Fibroblast of skin of left biceps (primary cell): Measurements from ENCODE around the gene KCNE2.
A peak's percentile ranks its signal among the peaks of the same experiment; 100 is the strongest.
"Not testable (repeated sequence)": the region's sequence is repeated elsewhere in the genome, so short reads cannot be mapped to it uniquely, and the experiment has no call there.

Experiments
- DNase-seq, 2 experiments: peaks; one replicate each; pipeline ENCODE4 v3.0.0-alpha.2; 2013; ENCODE audit warnings: low read depth in 2 of 2

The KCNE2 gene

DNA sequence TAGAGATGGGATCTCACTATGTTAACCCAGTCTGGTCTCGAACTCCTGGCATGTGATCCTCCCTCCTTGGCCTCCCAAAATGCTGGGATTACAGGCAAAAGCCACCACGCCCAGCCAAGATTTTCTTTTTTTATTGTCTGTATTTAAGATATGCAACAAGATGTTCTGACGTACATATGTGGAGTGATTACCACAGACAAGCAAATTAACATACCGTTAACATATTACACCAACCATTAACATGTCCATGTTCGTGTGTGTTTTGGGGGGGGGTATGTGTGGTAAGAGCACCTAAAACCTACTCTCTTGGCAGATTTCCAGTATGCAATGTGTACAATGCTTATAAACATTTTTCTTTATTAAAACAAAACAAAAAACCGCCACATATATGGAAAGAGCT, 10.6 kb upstream of the KCNE2 start:
- DNase-seq, result no peak

DNA sequence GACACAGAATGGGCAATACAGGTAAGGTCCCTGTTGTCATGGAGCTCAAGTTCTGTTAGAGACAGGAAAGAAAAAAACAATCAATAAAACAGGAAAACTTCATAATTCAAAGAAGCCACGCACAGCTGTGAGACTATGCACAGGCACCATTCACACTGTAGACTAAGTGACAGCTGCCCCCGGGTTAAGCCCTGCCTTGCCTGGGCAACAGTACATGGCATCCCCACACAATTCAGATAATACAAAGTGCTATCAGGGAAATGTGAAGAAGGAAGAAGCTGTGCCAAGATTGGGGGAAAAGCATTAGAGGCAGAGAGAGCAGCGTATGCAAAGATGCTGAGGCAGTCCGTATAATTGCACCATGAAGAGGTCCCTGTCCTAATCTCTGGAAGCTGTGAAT, 9.0 kb upstream of the KCNE2 start:
- no peak for DNase-seq

DNA sequence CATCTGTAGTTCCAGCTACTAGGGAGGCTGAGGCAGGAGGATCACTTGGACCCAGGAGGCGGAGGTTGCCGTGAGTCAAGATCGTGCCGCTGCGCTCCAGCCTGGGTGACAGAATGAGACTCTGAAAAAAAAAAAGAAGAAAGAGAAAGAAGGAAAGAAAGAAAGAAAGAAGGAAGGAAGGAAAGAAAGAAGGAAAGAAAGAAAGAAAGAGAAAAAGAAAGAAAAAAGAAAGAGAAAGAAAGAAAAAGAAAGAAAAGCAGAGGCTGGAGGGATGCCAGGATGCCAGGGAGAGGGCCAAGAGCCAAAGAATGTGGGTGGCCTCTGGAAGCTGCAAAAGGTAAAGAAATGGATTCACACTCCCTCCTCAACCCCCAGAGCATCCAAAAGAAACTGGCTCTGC, 8.2 kb upstream of the KCNE2 start:
- no peak for DNase-seq

DNA sequence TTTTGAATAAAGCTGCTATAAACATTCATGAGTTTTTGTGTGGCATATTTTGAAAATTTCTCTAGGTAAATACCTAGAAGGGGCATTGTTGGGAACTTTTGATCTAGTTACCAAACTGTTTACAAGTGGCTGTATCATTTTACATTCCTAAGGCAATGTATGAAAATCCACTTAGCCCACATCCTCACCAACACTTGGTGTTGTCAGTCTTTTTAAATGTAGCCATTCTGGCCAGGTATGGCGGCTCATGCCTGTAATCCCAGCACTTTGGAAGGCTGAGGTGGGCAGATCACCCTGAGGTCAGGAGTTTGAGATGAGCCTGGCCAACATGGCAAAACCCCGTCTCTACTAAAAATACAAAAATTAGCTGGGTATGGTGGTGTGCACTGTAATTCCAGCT, 5.9 kb upstream of the KCNE2 start:
- no peak for DNase-seq

DNA sequence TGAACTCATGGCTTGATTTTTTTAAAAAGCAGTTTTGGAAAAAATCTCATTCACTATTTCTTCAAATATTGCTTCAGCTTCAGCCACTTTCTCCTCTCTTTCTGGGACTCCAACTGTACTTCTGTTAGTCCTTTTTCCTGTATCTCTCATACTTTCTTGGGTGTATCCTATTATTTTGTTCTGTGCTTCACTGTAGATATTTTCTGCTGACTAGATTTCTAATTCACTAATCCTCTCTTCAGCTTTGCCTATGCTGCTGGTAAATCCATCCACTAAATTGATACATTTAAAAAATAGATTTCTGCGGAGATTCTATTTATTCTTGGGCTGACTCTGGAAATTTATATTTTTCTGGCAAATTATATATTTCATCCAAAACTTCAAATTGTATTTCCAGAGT, 4.9 kb upstream of the KCNE2 start:
- no peak for DNase-seq

DNA sequence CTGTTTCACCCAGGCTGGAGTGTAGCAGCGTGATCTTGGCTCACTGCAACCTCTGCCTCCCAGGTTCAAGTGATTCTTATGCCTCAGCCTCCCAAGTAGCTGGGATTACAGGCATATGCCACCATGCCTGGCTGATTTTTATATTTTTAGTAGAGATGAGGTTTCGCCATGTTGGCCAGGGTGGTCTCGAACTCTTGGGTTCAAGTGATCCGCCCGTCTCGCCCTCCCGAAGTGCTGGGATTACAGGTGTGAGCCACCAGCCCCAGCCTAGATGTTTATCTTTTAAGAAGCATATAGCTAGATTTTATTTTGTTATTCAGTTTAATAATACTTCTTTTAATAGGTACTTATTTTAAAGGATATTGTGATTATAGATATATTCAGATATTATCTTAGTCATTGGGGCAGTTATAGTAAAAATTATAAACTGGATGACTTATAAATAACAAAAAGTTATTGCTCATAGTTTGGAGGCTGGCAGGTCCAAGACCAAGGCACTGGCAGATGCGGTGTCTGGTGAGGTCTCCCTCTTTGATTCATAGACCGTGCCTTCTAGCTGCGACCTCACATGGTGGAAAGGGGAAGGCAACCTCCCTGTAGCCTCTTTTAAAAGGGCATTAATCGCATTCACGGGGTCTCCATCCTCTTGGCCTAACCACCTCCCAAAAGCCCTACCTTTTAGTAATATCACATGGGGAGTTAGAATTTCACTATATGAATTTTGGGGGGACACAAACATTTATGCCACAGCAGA, 3.1 kb upstream of the KCNE2 start:
- no peak for DNase-seq

DNA sequence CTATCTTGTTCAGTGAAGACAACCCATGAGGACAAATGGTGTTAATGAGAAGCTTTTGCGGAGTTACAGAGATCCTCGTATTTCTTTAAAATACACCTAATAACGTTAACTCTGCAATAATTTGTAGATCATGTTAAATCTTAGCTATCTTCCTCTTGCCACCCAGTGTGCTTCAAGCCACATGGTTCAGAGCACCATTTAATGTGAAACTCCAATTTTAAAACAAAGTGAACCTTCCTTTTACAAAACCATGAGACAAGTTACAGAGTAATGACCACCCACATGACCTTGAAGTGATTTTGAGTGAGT, 1.7 kb upstream of the KCNE2 start:
- DNase-seq, result no peak

DNA sequence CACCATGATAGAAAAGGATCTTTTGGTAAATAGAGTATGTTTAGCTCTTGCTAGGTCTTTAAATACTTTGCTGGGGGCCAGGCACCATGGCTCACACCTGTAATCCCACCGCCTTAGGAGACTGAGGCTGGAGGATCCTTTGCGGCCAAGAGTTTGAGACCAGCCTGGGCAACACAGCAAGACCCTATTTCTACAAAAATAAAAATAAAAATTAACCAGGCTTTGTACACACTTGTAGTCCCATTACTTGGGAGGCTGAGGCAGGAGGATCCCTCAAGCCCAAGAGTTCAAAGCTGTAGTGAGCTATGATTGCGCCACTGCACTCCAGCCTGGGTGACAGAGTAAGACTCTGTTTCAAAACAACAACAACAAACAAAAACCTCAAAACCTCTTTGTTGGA, 1.1 kb upstream of the KCNE2 start:
- DNase-seq, result no peak

DNA sequence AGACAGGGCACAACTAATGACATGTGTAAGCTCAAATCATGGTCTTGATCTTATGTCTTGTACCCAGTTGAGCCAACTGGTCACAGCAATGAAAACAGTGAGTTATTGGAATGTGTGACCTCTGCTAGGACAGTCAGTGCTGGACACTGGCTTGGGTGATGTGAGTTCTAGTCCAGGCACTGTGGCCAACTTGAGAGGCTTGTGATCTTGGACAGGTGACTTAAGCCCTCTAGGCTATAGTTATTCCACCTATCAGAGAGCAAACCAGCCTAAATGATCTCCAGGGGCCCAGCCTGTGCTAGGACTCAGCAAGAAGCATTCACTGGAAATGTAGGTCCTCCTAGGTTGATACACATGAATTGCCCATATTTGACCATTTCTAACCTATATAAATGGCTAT, 1.1 kb downstream of the KCNE2 start:
- DNase-seq, result no peak

DNA sequence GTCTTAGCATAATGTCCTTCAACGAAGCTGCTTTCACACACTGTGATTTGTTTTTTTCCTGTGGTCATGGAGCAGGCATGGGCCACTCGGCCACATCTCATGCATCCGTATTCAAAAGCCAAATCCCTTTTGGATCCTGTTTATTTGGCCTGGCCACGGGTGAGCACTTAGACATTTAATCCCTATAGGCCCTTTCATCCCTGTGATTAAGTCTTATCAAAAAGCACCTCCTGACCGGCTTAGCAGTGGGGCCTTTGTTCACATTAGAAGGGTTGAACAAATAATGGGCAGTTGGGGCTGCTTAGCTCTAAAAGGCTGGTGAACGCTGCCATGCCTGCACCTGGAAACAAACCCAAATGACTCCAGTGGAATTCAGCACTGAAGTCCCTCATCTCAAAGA, 2.0 kb downstream of the KCNE2 start:
- DNase-seq, result no peak

DNA sequence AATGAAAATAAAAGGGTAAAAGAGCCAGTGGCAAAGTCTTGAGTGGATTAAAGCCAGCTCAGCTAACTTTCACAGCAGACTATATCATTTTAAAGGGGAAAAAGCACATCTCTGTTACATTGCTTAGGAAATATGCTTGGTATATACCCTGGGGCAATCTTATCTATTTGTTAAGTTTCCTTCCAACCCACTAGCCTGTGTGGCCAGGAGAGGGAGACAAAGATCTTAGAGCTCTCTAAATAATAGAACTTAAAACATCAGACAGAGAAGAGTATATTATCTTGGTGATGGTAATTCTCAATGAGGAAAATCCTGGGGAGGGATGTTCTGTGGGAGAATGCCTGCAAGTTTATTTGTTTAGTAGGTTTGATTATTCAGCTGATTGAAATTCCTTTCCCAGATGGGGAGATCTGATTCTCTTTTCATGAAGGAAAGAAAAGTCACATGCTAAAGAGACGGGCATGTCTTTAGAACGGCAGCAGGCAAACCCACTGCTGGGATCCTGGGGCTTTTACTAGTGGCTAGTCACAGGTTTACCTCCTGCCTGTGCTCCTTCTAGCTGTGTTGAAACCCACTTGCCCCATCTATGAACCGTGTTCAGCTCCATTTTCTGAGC, 3.6 kb downstream of the KCNE2 start:
- DNase-seq, result peak; percentile 32 to 33

DNA sequence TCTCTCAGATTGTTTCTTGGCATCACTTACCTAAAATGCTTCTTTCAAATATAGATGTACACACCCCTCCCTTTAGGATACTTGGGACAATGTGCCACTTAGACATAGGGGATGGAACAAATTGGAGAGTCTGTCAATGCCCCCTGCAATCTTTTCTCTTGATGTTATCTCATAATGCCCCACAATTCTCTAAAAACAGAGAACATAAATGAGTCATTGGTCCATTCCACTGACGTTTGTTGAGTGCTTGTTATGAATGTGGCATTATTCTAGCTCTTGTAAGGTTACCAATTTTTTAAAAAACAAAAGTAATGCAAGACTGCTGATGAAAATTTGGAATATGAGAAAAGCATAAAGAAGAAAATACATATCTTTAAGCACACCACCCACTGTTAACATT, 5.9 kb downstream of the KCNE2 start:
- no peak for DNase-seq

DNA sequence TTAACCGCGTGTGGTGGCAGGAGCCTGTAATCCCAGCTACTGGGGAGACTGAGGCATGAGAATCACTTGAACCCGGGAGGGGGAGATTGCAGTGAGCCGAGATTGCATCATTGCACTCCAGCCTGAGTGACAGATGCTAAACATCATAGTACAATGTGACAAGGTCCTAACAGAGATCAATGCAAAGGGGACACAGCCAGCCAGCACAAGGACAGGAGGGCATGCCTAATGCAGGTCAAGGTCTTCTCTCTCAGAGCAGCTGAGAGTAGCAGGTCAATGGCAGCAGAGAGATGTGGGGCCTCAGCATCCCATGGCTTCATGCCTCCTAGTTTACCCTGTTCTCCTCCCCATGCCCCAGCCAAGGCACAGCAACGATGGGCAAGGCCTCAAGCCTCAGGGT, 8.5 kb downstream of the KCNE2 start:
- no peak for DNase-seq

DNA sequence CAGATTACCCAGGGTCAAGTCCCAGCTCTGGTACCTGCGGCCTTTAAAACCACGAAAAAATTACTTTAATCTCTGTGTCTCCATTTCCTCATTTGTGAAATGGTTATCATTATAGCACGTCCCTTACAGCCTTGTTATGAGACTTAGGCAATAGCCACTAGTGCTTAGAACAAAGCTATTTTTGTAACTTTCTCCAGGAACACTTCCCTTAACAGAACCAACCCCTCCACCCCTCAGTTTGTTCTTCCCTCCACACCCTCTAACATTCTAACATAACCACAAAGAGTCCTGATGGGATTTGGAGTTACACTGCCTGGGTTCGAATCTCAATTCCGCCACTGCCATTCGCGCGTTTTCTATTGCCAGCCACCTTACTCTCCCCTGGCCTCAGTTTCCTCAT, 10.7 kb downstream of the KCNE2 start:
- DNase-seq, result not testable (repeated sequence)

DNA sequence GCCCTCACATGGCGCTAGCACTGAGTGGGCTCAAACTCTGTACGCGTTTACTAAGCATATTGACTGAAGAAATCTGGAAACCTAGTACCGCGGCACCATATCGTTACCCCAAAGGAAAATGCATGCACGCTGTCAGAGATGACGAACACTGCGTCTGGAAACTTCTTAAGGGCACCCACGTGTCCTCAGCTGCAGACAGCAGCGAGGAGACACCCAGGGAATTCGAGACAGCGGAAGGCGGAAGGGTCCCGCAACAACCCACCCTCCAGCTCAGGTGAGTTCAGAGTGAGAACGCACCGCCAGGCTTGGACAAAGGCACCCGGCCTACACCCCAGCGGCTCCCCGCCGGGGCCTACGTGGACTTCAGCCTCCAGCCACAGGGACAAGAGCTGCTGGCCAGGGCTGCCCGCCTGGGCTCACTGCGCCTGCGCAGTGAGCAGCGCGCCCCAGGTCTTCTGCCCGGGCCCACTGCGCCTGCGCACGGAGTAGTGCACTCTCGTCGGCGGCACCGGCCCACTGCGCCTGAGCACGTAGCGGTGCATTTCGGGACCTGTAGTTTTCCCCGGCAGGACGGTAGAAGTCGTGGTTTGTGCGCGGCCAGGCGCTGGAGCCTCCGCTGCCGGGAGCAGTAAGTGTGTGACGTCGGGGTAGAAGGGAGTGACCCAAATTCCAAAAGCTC, 11.3 kb downstream of the KCNE2 start, which contains the start of gene SMIM11:
TSS of gene SMIM11 (plus strand) at position 568 of the 679 bp plus-strand sequence. CDS start 3,998 bp downstream, outside the sequence.
- DNase-seq, result not testable (repeated sequence)

DNA sequence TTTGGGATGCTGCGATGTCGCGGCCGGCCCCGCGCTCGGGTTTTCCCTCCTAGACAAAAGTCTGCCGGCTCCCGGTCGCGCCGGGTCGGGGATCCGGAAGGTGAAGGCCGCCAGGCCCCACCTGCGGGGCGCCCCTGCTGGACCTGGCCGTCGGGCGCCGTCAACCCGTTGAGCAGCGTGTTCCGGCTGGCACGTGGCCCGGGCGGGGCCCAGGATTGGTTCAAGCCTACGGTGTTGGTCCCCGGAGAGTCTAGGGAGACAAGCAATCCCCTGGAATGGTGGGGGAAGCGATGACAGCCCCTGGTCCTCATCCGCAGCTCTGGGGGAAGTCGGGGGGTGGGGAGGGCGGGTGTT, 11.8 kb downstream of the KCNE2 start:
- DNase-seq, result not testable (repeated sequence)

DNA sequence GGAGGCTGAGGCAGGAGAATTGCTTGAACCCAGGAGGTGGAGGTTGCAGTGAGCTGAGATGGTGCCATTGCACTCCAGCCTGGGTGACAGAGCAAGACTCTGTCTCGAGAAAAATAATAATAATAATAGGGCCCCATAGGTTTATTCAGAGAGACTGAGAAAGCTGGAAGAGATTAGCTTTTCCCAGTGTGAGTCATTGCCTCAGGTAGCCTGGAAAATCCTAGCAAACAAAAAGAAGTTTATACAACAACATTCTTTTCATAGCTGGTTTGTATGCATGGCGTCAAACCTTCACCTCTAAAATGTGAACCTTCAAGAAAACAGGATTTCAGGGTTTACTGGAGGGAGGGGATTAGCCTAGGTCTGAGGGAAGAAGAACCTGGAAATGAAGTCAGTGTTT, 19.3 kb downstream of the KCNE2 start:
- DNase-seq, result not testable (repeated sequence)

DNA sequence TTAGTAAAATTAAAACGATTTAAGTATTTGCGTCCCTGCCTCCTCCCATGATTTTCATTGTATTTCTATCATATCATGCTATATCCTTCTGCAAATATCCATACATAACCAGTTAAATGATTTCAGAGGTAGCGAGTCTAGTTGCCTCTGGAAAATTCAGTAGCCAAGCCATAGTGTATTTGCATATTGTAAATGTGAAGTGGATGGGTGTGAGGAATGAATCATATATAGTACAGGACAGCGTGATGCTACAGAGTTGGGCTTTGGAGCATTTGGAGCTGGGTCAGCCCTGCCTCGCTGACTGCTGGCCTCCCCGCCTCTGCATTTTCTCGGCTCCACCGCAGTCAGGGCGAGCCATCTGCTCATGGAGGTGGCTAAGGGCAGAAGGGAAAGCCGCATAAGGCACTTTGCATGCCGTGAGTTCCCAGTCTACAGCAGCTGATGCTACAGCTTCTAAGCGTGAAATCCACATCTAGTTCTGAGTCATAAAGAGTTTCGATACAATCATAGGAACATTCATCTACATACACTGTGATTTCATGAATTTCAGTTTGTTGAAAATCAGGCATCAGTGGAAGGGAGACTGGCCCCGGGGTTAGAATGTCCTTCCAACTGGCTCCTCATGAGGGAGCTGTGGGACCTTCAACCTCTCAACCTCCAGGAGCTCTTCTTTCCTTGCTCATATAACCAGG, 20.1 kb downstream of the KCNE2 start:
- DNase-seq, result not testable (repeated sequence)

DNA sequence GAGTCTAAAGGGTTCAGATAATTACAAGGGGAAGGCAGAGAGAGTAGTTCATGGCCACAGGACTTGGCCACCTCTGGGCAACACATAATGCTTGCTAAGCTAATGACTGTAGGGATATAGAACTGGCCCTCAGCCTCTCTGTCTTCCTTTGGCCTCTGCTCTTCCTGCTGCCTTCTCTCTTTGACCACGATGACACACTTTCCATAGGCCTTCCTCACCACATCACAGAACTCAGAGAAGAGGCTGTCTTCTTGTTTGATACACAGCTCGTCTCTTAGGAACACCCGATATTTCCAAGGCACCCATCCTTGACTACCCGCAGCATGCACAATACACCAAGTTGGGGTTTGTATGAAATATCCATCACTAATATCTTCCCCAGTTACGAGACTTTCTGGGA, 36.7 kb downstream of the KCNE2 start:
- DNase-seq, result not testable (repeated sequence)

DNA sequence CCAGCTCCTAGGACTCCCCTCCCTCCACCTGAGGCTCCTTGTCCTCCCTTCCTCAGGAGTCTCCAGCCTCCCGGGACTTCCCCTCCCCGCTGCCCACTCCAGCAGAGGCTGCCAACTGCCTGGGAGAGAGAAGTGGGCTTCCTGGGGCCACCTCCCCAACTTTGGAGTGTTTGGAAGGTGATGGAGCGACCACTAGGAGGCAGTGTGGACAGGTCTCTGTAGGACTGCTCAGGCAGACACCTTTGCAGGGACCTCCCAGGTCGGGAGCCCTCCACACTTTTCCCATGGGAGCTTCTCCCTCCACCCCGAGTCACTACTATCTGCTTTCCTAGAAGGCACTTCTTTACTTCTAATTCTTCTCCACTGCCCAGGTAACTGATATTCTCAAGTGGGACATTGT, 40.9 kb downstream of the KCNE2 start:
- not testable (repeated sequence) for DNase-seq

DNA sequence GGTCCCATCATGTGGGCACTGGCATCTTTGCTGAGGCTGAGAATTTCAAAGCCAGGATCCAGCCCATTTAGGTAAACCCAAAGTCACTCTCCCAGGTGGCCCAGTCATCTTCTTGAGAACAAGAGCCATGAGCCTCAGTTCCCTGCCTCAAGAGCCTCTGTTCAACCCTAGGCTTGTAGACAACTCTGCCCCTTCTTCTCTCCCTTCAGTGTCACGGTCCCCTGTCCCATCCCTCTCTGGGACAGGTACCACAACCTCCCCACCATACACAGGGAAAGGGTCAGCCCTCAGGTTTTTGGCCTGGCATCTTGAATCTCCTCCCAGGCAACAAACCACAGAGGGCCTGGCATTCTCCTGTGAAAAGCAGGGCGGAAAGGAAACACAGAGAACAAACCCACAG, 41.9 kb downstream of the KCNE2 start:
- not testable (repeated sequence) for DNase-seq

DNA sequence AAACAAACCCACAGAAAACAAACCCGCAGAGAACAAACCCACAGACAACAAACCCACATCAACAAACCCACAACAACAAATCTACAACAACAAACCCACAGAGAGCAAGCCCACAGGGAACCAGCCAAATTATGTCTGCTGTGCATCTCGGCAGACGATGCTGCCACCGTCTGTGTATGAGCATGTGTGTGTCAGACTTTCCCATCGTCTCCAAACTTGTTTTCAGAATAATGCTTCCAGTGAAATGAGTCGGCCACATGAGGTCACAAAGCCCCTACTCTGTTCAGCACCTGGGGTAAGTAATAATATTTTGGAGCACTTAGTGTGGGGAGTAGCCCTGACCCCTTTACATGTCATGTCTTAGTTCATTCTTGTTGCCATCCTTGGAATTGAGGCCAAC, 42.3 kb downstream of the KCNE2 start:
- DNase-seq, result not testable (repeated sequence)

DNA sequence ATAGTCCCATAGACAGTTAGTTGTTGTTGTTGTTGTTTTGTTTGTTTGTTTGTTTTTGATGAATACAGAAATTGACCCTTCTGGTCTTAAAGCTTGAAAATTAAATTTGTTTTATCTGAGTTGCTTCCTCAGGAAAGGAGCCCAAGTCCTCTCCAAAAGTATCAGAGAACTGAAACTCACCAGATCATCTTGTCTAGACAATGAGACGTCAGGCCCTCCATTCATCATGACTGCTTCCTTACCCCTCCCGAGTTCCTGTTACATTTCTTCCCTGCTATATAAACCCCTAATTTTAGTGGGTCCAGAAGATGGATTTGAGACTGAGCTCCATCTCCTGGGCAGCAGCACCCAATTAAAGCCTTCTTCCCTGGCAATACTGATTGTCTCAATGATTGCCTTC, 42.9 kb downstream of the KCNE2 start:
- DNase-seq, result not testable (repeated sequence)
